ENCODE results near the gene FAM227A. TPM values are rescaled to one million over a fixed set of nuclear protein-coding genes. Genes with fewer than 3 reads are reported as not detected.
A peak's percentile ranks its signal among the peaks of the same experiment; 100 is the strongest.

FAM227A gene
- total and polyA plus RNA-seq, 2 of the 4 experiments (the other 2 are of a cell fraction), result 1.3 to 1.4 TPM

DNA sequence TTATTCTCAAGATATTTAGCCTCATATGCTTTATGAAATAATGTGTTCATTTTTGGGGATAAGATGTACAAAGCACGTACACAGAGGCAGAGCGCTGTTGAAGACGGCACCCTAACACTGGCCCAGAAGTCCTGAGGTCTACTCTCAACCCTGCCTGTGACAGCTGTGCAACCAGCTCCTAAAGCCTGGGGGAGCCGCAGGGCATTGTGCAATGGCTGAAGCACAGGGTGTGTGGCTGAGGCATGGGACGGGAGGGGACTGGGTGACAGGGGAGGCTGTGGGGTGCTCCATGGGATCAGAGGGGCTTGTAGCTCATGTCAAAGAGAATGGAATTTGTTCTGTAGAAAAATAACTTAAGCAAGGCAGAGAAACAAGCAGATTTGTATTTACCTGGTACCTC is 27.7 kb downstream of the FAM227A start:
- H3K36me3 ChIP-seq (ENCODE audit: control insufficient read depth, insufficient read depth, low read length), result no peaks in the 10 kb centered on the region
- BruUV-seq (replicated peaks), result no TSS peak
- no peak overlapping the region for H3K14ac ChIP-seq (replicated peaks; ENCODE audit: low read depth, low read length)
- H3K27ac ChIP-seq (ENCODE audit: insufficient read depth, low read length), result no peak overlapping the region
- intact Hi-C loops (cut with micrococcal nuclease), result no loop called here
- H2BK20ac ChIP-seq (ENCODE audit: low read depth, low read length), result no peak overlapping the region
- H3K18ac ChIP-seq (ENCODE audit: low read depth, low read length), result no peak overlapping the region
- ATAC-seq (ENCODE audit: low read depth) (no peak), DNase-seq (no peak)
- TF ChIP-seq CEBPB (IDR thresholded peaks at IDR 0.05; ENCODE audit: low read depth, low read length) (0 out of 2 replicates have a peak, but pooled peaks have one; percentile 3), MXI1 (IDR thresholded peaks at IDR 0.05; ENCODE audit: borderline replicate concordance, low read depth, low read length) (no peak)
- no peak overlapping the region for H4K91ac ChIP-seq (ENCODE audit: insufficient read depth, low read depth, low read length)
- dilution Hi-C loops (cut with HindIII; ENCODE audit: low sequenced_read_pairs, unreplicated experiment), result no loop called here
- H3K4ac ChIP-seq (ENCODE audit: low read depth, low read length), result no peak overlapping the region
- ChIA-PET CTCF (no interaction called here), POLR2A (ENCODE audit: unreplicated experiment) (interaction anchor here (0.5 kb wide), 1 partner anchor 148 kb away, joined by 4 read pairs; no protein-coding TSS in a partner anchor)
- no peak overlapping the region for H2BK120ac ChIP-seq (ENCODE audit: low read depth, low read length)
- H3K27me3 ChIP-seq (ENCODE audit: control insufficient read depth, insufficient read depth, low read length), result no peaks in the 10 kb centered on the region
- H3K56ac ChIP-seq (ENCODE audit: extremely low read depth, insufficient read depth, low read length), result no peak overlapping the region
- no peaks in the 10 kb centered on the region for H3K79me1 ChIP-seq (ENCODE audit: low read depth in 1 of 2, low read length in 2 of 2)
- H4K20me1 ChIP-seq (ENCODE audit: insufficient read depth, low read length), result no peaks in the 10 kb centered on the region
- WGBS, 2 experiments (ENCODE audit: extremely low coverage in 2 of 2, insufficient read length in 1 of 2), result 100% methylated on average over 3 of the region's 5 CpGs; no CpG with 5 or more reads in 1 of the 2 experiments
- no peak overlapping the region for H3K4me2 ChIP-seq (ENCODE audit: low read depth, low read length)
- no peak overlapping the region for H3K9ac ChIP-seq (ENCODE audit: low read depth, low read length)
- H3K23ac ChIP-seq (ENCODE audit: low read depth, low read length), result no peak overlapping the region
- H2BK15ac ChIP-seq (ENCODE audit: low read depth, low read length), result no peak overlapping the region
- no peak overlapping the region for H3K4me3 ChIP-seq (ENCODE audit: insufficient read depth, low read depth, low read length)
- in situ Hi-C loops (cut with MboI; ENCODE audit: low sequenced_read_pairs), result no loop called here
- H4K8ac ChIP-seq (ENCODE audit: low read depth in 2 of 2, low read length in 2 of 2), result no peak overlapping the region
- H2BK5ac ChIP-seq (ENCODE audit: low read depth, low read length, poor library complexity, severe bottlenecking), result no peak overlapping the region
- H3K9me1 ChIP-seq (ENCODE audit: insufficient read depth, low read length), result no peaks in the 10 kb centered on the region
- no peak overlapping the region for H2AK9ac ChIP-seq (replicated peaks; ENCODE audit: low read depth, low read length, poor library complexity)
- no peaks in the 10 kb centered on the region for H3K4me1 ChIP-seq (ENCODE audit: control insufficient read depth, insufficient read depth, low read length)
- H4K5ac ChIP-seq (ENCODE audit: low read depth, low read length), result no peak overlapping the region
- H2AK5ac ChIP-seq (ENCODE audit: low read depth, low read length), result no peak overlapping the region
- H2AFZ ChIP-seq (replicated peaks; ENCODE audit: low read length, poor library complexity), result no peak overlapping the region
- no peaks in the 10 kb centered on the region for H3K9me3 ChIP-seq (ENCODE audit: control insufficient read depth, insufficient read depth, low read length)

Data from IMR-90 (cell line).